ENCODE results near the gene PPP1R12B.
"Not testable (repeated sequence)": the region's sequence is repeated elsewhere in the genome, so short reads cannot be mapped to it uniquely, and the experiment has no call there.

The PPP1R12B gene

DNA sequence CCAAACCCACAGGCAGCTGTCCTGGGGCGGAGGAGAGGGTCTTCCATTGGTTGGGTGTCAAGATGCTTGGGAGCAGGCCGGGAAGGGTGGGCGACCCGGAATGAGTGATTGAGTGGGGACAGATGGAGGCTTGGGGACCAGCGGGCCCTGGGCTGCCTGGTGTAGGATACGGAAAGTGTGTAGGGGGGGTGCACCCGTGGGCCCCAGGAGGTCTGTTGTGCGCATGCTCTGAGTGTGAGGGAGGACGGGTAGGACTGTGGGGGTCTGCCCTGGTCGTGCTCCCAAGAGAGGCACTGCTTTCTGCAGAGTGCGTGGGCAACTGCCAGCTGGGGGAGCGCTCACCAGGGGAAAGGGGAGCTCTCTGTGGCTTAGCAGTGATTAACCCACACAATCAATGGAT is 275.0 kb downstream of the PPP1R12B start:
- in situ Hi-C loops (cut with MboI; ENCODE audit: low sequenced_read_pairs) = loop anchor here (25.0 kb wide), 1 partner anchor 136 kb away; no protein-coding TSS in a partner anchor

DNA sequence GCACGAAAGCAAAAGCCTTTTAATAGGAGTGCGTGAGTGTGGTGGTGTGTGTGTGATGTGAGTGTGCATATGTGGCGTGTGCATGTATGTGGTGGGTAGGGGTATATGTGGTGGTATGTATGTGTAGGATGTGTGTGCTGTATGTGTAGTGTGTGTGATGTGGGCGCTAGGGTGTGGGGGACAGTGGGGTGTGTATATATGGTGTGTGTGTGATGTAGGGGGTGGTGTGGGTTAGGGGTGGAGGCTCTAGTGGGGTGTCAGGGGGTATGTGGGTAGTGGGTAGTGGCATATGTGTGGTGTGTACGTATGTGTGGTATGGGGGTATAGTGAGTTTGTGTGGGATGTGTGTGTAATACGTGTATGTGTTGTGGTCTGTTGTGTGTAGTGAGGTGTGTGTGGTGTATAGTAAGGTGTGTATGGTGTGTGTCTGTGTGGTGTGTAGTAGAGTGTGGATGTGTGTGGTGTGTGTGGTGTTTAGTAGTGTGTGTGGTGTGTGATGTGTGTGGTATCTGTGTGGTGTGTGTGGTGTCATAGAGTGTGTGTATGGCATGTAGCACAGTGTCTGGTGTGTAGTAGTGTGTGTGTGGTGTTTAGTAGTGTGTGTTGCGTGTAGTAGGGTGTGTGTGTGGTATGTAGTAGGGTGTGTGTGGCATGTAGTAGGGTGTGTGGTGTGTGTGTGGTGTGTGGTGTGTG is 275.7 kb downstream of the PPP1R12B start:
- in situ Hi-C loops (cut with MboI; ENCODE audit: low sequenced_read_pairs) = loop anchor here (25.0 kb wide), 1 partner anchor 137 kb away; no protein-coding TSS in a partner anchor

DNA sequence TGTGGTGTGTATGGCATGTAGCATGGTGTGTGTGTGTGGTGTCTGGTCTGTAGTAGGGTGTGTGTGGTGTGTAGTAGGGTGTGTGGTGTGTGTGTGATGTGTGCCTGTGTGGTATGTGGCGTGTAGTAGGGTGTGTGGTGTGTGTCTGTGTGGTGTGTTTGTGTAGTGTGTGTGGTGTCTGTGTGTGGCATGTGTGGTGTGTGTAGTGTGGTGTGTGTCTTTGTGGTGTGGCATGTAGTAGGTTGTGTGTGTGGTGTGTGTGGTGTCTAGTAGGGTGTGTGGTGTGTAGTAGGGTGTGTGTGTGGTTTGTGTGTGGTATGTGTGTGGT is 276.2 kb downstream of the PPP1R12B start:
- in situ Hi-C loops (cut with MboI; ENCODE audit: low sequenced_read_pairs) = loop anchor here (25.0 kb wide), 1 partner anchor 137 kb away; no protein-coding TSS in a partner anchor

DNA sequence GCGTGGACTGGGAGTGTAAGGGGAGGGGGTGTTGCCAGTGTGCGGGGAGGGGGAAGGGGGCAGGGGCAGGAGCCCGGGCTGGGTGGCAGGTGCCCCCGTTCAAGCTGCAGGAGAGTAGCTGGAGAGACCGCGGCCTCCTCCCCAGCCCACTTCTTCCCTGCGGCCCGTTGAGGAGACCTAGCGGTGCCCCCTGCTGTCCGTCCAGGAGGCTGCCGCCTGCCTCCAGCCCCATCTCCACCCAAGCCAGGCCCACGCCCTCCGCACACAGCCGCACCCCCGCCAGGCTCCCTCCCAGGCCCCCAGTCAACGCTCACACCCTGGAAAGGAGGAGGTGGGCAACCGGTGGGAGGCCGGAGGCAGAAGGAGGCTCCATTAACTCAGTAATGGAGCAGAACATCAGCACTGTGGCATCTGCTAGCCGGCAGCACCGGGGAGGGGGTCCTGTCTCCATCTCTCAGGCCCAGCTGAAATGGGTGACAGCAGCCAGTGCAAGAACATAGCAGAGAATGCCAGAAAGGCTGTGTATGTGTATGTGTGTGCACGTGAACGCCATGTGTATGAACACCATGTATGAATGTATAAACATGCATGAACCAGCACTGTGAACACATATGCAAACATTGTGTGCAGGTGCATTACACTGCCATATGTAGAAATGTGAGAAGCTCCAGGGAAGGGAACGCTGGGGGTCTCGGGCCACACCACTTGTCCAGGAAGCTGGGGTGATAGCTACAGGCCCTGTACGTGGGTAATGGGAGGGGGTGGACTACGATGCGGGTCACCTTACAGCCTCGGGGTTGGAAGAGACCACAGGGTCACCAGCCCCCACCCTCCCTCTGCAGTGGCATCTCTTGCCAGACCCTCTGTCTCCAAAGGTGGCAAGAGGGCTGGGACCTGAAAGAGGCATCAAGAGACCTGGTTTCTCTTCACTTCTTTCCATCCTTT is 277.2 kb downstream of the PPP1R12B start:
- in situ Hi-C loops (cut with MboI; ENCODE audit: low sequenced_read_pairs) = no loop called here

DNA sequence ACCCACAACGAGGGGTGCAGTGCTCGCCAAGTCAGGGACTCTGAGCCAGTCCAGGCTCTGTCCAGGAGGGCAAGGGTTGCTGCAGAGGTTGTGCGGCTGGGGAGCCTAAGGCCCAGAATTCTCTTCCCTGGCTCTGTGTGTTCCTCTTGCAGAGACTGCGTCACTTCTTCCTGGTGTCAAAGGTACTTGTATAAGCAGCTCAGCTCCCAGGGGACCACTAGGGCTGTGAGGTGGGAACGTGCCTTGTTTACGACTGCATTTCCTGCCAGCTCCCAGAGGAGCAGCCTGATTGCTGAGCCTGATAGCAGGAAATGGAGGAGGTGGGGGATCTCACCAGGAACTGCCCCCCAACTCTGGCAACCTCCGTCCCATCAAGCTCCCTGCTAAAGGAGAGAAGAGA is 278.5 kb downstream of the PPP1R12B start:
- in situ Hi-C loops (cut with MboI; ENCODE audit: low sequenced_read_pairs) = not testable (repeated sequence)

DNA sequence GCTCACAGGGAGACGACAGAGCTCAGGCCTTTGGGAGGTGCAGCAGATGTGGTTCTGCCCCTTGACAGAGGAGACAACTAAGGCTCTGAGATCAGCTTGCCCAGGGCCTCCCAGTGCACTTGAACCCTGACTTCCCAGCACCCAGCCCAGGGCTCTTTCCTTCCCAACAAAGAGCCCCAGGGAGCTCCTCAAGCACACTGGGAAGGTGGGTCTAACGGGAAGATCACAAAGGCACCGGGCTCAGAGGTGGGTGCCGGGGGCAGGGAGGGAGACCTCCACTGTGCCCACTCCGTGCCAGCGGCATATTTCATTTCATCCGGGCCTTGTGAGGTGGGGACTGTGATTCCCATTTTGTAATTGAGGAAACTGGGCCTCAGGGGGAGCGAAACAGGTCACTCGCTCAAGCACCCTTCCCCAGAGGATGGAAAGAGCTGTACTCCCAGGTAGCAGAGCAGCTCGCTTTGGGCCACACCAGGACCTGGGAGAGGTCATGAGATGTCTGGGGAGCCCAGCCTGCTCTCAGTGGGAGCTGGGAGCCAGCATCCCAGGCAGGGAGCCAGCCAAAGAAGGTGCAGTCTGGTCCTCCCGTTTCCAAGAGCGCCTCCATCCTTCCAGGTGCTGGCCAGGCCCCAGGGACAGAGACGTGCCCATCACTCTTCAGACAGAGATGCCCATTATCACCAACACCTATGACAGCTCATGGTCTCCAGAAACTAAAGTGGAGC is 279.5 kb downstream of the PPP1R12B start:
- in situ Hi-C loops (cut with MboI; ENCODE audit: low sequenced_read_pairs) = no loop called here

DNA sequence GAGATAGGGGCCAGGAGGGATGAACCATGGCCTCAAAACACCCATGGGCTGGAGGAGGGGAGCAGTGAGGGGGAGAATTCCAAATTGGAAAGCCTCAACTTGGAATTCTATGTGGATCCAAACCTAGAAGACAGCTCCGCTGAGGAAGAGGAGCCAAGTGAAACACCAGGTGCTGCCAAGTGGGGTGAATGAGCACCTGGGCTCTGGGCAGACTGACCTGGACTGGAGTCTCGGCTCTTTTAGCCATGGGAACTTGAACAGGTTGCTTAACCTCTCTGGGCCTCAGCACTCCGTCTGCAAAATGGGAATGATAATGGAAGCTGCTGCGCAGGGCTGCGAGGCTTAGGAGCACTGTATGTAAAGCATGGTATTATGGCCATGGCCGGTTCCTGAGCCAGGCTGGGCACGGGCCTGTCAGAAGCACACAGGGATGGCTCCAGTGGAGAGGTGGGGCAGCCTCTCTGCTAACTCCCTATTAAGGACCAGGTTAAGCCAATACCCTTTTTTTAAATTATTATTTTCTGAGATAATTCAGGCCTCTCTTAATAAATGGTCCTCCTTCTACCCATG is 280.2 kb downstream of the PPP1R12B start:
- in situ Hi-C loops (cut with MboI; ENCODE audit: low sequenced_read_pairs) = no loop called here

DNA sequence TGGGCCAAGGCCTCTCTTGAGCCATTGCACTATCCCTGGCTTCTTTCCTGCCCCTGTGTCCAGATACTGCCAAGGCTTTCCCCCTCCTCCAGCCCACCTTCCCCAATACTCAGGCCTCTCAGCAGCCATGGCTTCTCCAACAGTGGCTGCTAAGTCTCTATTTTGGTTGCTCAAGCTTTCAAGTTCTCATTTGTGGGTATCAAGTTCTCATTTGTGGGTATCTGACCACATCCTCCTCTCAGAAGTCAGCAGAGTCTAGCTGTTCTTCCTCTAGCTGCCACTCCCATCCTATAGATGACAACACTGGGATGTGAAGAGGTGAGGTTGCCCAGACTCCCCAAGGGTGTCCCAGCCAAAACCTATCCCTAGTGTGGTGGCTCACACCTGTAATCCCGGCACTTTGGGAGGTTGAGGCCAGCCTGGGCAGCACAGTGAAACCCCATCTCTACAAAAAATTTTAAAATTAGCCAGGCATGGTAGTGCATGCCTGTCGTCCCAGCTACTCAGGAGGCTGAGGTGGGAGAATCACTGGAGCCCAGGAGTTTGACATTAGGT is 280.8 kb downstream of the PPP1R12B start:
- in situ Hi-C loops (cut with MboI; ENCODE audit: low sequenced_read_pairs) = not testable (repeated sequence)

DNA sequence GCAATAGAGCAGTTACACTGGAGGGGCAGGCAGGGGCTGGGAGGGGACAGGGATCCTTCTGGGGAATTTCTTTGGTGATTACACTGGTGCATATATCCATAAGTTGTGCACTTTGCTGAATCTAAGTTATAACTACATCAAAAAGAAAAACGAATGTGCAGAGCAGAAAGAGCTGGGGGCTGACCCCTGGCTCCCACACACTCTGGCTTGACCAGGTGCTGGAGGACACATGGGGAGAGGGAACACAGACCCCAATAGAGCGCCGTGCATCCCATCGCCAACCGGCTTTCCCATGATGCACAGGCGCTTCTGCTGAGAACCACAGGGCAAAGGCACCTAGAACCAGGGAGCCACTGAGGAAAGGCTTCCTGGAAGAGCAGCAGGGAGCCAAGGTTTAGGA is 281.6 kb downstream of the PPP1R12B start:
- in situ Hi-C loops (cut with MboI; ENCODE audit: low sequenced_read_pairs) = not testable (repeated sequence)

DNA sequence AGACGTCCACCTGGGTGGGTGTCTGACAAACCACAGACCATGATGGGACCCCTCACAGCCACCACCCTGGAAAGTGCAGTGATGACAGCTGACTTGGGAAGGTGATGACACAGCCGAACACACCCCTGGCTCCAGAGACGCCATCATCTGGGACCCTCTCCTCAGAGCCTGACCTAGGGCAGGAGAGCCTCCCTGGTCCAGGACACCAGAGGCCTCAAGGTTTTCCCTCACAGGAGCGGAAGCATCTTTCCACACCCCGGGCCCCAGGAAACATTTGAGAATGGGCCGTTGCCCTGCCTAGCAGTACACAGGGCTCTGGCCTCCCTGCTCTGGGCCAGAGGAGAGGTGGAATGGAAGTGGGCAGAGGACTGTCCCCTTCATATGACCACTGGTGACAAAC is 282.0 kb downstream of the PPP1R12B start:
- in situ Hi-C loops (cut with MboI; ENCODE audit: low sequenced_read_pairs) = no loop called here

DNA sequence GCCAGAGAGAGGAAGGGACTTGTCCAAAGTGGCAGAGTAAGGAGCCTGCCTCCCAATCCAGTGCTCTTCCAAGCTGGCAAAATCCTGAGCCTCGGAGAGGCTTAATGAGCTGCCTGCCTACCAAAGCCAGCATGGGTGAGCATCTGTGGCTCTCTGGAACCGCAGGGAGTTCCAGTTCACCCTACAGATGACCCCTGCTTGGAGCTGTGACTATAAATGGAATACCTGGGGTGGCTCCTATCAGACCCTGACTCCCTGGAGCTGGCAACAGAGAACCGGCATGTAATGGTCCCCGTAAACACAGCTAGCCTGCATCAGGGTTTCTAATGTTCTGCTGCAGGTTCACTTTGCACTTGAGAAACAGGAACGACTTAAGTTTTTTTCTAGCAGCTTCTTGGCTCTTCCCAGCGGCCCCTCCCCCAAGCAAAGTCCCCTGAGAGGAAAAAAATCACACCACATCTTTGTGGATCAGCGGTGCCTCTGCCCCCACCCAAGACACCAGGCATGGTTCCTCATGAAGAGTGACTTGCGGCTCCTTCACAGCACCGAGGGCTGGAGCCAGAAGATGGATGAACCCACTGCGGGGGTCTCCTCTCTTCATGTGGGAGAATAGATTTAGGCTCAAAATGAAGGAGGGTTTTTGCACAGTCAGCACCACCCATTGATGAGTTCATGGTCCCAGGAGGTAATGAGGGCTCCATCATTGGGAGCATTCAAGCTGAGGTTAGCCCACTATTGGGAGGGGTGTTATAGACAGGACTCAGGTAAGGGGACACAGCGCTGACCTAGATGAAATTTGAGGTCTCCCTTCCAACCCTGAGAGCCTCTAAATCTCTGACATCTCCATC is 282.8 kb downstream of the PPP1R12B start:
- in situ Hi-C loops (cut with MboI; ENCODE audit: low sequenced_read_pairs) = no loop called here

DNA sequence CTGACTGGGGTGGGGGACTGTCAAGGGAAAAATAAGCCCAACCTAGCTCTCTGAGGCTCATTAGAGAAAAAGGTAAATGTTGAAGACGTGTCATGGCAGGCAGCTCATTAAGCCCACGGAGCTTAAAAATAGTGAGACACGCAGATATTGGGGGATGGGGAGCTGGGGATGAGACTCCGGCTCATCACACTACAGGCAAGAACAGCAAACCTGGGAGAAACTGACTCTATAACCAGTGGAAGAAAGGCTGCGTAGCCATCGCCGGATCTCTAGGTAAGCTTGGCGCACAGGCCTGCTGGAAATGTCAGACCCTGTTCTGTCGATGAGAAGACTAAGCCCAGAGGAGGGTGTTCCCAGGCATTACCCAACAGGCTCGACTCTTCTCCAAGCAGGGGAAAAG is 283.7 kb downstream of the PPP1R12B start:
- in situ Hi-C loops (cut with MboI; ENCODE audit: low sequenced_read_pairs) = no loop called here

DNA sequence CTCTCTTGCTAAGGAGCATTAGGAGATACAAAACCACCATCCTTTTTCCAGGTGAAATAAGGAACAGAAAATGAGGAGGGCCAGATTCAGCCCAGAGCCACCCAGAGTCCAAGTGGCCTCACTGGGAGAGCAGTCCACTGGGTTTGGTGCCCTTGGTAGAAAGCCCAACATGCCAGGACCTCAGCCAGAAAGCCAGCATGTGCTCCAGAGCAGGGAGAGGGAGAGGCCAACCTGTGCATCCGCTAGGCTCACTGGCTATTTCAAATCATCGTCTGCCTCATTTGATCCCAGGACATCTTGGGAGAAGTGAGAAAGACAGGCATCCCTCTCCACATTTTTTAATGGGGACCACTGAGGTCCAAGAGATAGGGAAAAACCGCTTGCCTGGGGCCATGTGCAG is 287.7 kb downstream of the PPP1R12B start:
- in situ Hi-C loops (cut with MboI; ENCODE audit: low sequenced_read_pairs) = not testable (repeated sequence)

DNA sequence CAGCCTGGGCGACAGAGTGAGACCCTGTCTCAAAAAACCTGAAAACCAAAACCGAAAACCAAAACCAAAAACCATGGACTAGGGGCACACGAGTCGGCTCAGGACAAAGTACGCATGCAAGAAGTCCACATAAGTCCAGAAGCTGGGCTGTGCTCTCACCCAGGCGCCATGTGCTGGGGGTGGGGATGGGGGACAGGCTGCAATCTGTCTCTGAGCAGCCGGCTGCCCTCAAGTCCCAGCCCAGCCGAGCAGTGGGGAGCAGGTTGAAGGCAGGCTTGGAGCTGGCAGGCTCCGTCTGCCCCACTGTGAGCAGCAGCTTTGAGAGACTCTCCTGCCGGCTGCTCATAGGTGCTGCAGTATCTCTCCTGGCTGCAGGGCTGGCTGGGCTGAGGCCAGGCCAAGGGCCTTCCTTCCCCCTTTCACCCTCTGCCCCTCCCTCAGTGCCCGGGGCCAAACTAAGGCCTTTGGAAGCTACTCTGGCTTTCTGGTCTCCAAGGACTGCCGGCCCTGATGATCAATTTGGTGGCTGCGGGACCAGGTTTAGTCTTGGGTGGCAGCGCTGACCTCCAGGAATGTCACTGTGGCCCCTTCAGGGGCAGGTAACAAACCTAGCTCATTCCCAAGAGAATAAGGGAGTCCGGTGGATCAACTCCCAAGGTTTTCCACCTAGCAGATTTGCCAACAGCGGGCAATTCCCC is 289.0 kb downstream of the PPP1R12B start:
- in situ Hi-C loops (cut with MboI; ENCODE audit: low sequenced_read_pairs) = not testable (repeated sequence)

DNA sequence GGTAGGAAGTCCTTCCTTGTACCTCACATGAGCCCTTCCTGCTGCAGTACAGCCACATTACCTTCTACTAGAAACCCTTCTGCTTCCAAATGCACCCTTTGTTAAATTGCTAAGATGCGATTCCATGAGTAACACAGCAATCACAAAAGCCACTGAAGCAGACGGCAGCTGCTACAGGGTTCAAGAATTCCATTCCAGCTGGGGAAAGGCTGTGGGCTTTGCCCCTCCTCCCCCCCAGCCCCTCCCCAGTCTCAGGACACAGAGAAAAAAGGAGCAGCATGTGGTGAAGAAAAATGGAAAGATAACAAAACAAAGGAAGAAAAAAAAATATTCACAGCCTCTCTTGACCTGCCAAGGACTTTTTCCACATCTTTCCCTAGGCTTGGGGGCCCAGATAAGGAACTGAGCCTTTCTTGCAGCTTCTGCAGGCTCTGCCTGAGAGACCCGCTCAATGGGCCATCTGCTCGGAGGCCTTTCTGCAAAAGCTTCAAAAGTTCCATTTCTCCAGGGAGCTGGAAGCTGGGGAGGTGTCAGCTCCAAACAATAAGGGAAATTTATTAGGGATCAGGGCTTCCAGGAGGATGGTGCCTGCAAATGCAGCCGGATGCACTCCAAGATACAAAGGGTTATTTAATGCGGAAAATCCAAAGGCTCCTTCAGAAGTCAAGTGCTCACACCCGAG is 289.7 kb downstream of the PPP1R12B start:
- in situ Hi-C loops (cut with MboI; ENCODE audit: low sequenced_read_pairs) = no loop called here

DNA sequence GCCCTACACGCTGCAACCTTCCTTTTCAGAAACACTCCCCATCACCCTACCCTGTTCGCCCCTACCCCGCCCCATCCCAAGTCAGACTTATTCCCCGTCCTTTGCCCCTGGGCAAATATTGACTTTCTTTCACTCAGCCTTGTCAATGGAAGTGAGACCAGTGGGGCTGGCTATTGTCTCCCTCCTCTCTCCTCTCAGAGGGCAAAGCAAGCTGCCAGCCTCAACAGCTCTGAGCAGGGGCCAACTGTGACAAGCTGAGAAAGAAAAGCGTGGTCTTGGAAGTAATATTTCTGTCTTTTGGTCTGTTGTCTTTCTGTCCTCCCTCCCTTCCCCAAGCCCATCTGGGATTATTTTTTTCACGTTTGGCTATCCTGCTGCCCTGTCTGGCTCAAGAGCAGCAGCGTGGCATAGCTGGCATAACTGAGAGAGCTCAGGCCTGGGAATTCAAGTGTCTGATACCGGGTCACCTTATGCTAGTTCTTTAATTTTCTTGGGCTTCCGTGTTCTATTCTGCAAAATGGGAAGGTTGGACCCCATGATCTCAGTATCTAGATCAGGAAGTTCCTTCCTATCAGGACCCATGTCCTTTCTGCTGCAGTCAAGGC is 290.3 kb downstream of the PPP1R12B start:
- in situ Hi-C loops (cut with MboI; ENCODE audit: low sequenced_read_pairs) = not testable (repeated sequence)

DNA sequence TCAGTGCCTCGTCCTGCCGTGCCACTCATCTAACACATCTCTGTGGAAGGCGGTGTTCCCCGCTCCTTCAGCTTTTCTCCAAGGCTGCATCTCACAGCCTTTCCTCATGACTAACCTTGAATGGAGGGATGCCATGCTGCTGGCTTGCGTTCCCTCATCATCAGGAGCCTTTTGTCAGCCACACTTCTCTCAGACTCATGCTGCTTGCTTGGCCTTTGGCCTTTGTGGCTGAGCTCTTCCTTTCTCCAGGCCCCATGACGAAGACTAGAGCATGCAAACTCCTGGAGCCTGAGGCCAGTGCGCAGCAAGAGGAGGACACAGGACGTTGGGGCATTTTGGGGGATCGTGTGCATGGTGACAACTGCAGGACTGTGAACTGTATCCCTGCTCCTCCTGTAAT is 291.0 kb downstream of the PPP1R12B start:
- in situ Hi-C loops (cut with MboI; ENCODE audit: low sequenced_read_pairs) = no loop called here

DNA sequence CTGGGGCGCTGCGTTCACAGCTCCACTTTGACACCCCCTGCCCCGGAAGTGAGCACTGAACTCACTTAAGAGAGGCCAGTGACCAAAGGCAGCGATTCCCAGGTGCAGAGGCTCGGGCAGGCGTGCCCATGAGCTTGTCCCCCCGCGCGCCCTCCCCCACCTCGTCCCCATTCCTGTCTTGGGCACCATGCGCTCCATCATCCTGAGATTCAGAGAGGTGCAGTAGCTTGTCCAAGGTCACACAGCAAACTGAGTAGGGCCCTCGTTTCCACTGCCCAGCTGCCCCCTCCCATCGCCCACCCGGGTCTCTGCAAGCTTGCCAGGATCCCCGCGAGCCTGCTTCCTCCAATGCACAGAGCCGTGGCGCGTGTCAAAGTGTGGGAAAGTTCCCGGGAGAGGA is 293.7 kb downstream of the PPP1R12B start:
- in situ Hi-C loops (cut with MboI; ENCODE audit: low sequenced_read_pairs) = no loop called here

All from HL-60/S4 treated with phorbol 12-myristate 13-acetate at 8.2 ng/mL for 4 days and 3 days (cell line).